Psoas muscle (tissue), 8 donors: ENCODE measurements around the gene TALDO1. TPM values are rescaled to one million over a fixed set of nuclear protein-coding genes. Genes with fewer than 3 reads are reported as not detected.

ENCODE experiments used
- ATAC-seq, 4 donors: fragments of 200-7000 bp; cut with Tn5 transposase; one replicate each; pipeline ENCODE4 v1.9.1; 2020; ENCODE audit warnings: moderate library complexity in 3 of 4, mild to moderate bottlenecking in 2 of 4
- DNase-seq, 2 donors: peaks; one replicate each; pipeline ENCODE4 v3.0.0-alpha.2; 2020
- H3K27ac ChIP-seq: fragments of 200-600 bp; one replicate; pipeline ENCODE4 v1.8.0; 2022
- H3K27me3 ChIP-seq, 3 donors: fragments of 200-600 bp in 1 of 3; one replicate each; pipeline versions ENCODE4 v1.6.1 to v1.8.0; 2013 to 2022; ENCODE audit warnings: low read length in 2 of 3, mild to moderate bottlenecking in 2 of 3, moderate library complexity in 1 of 3; ENCODE audit not compliant: insufficient read depth in 3 of 3
- H3K36me3 ChIP-seq, 2 donors: fragments of 200-600 bp in 1 of 2; one replicate each; pipeline versions ENCODE4 v1.6.1 to v1.8.0; 2013 to 2022; ENCODE audit warnings: low read depth in 1 of 2, mild to moderate bottlenecking in 1 of 2, moderate library complexity in 1 of 2; ENCODE audit not compliant: insufficient read depth in 1 of 2
- H3K4me1 ChIP-seq: fragments of 200-600 bp; one replicate; pipeline ENCODE4 v1.8.0; 2022
- H3K4me3 ChIP-seq: fragments of 200-600 bp; one replicate; pipeline ENCODE4 v1.8.0; 2022; ENCODE audit warnings: mild to moderate bottlenecking
- H3K9me3 ChIP-seq: fragments of 200-600 bp; one replicate; pipeline ENCODE4 v1.8.0; 2022
- WGBS, 3 donors: extraction: QIAGEN DNeasy Blood & Tissue Kit; methylation state at CpG; one replicate each; pipeline versions ENCODE4 v1.1.6 to v1.1.7; 2013; 5-methylcytosine and 5-hydroxymethylcytosine counted together
- intact Hi-C, 2 donors: fragments of 100-400 bp; cut with DNase I; formaldehyde crosslinking; loops; one replicate each; pipeline versions ENCODE4 v1.11.0 to v1.14.2; 2022
- polyA plus RNA-seq, 3 donors: library from polyadenylated mRNA; stranded (reverse); fragments of 200-250 nt; gene quantifications; one replicate each; pipeline ENCODE4 v1.2.3, GENCODE V29; 2013
- total RNA-seq, 4 donors: library from RNA; stranded (reverse); fragmentation: NEBNext Ultra II Directional in 2 of 4; extraction: Animal tissue kit (Norgen Biotek cat#: 25700) in 2 of 4; gene quantifications; one replicate each; pipeline versions ENCODE4 v1.2.1 to v1.2.4, GENCODE V29; 2021 to 2023
- TF ChIP-seq, protein P1 (sequence below): fragments of 200-600 bp; IDR thresholded peaks from one replicate; pipeline ENCODE4 v1.8.0; 2022; ENCODE audit warnings: antibody characterized with exemption
- donor health status: healthy with polysubstance abuse.
- donor health status: DM: no; HTN: no; CAD: no; lungs with moderate emphysema.
- donor health status: Bipolar disorder and iron deficiency.
- donor health status: healthy.
- donor health status: DM: yes; HTN: yes; CAD: no.
- donor health status: DM: no; HTN: no; CAD: no.
- donor health status: DM: no; HTN: no; CAD: no.
- donor health status: DM: yes; HTN: yes; CAD: no.

The TALDO1 gene
- total and polyA plus RNA-seq, 7 donors, result 58.7 to 140 (median 77.7) TPM

DNA sequence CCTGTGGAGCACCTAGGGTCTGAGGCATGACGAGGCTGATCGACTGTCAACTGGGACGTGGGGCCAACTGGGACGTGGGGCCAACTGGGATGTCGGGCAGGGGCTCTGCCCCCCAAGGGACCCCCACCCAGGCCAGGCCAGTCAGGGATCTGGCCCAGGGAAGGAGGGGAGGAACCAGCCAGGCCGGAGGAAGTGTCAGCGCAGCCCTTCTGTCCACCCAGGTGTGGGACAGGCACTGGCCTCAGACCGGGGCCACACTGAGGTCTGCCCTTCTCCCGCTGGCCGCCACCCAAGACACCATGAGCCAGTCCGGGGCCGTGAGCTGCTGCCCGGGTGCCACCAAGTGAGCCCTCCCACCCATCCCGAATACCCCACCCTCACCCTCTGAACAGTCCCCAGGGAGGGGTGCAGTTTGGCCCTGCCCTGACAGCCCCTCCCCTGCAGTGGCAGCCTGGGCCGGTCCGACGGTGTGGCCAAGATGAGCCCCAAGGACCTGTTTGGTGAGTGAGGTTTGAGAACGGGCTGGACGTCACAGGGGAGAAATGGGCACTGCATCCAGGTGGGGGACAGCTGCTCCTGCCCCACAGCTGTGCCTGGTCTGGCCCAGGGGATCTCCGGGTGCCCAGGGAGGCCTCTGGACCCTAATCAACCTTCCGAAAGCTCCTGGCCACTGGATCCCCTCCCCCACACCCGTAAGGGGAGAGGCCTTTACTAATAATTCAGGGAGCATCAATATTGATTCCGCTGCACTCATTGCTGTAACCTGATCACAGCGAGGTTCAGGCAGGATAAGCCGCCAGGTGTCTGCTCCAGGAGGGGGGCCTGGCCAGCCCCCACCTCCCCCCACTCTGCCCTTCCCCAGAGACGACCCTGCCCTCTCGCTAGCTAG is 37.9 kb upstream of the TALDO1 start:
- Histone ChIP-seq H3K27me3 (peaks cover 0 to 59% (median 20%) of the 10 kb centered on the region in 3 donors), H3K36me3 (no peaks in the 10 kb centered on the region), H3K27ac (no peak overlapping the region), H3K4me3 (no peak overlapping the region), H3K4me1 (peaks cover 7% of the 10 kb centered on the region), H3K9me3 (no peaks in the 10 kb centered on the region)
- intact Hi-C loops, result no loop called here
- 65 to 76% (median 75%) methylated on average over 25 to 27 of the region's 27 CpGs for WGBS, 3 donors
- no peak for ATAC-seq
- no peak for DNase-seq
- TF ChIP-seq, protein P1, sequence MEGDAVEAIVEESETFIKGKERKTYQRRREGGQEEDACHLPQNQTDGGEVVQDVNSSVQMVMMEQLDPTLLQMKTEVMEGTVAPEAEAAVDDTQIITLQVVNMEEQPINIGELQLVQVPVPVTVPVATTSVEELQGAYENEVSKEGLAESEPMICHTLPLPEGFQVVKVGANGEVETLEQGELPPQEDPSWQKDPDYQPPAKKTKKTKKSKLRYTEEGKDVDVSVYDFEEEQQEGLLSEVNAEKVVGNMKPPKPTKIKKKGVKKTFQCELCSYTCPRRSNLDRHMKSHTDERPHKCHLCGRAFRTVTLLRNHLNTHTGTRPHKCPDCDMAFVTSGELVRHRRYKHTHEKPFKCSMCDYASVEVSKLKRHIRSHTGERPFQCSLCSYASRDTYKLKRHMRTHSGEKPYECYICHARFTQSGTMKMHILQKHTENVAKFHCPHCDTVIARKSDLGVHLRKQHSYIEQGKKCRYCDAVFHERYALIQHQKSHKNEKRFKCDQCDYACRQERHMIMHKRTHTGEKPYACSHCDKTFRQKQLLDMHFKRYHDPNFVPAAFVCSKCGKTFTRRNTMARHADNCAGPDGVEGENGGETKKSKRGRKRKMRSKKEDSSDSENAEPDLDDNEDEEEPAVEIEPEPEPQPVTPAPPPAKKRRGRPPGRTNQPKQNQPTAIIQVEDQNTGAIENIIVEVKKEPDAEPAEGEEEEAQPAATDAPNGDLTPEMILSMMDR, result no peak

DNA sequence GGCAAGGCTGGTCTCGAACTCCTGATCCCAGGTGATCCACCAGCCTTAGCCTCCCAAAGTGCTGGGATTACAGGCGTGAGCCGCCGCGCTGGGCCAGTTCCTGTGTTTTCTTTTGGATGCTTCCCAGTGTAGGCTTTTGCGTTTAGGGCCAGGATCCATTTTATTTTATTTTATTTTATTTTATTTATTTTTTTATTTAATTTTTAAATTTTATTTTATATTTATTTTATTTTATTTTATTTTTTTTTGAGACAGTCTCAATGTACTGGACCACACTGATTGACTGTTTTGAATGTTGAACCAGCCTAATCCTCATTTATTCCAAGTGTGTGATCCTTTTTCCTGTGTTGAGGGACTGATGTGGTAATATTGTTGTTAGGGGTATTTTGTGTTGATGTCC is 32.8 kb upstream of the TALDO1 start:
- TF ChIP-seq, protein P1, result no peak
- ATAC-seq (no peak), DNase-seq (no peak)
- intact Hi-C loops, result no loop called here
- 96 to 99% (median 96%) methylated on average over 6 of the region's 6 CpGs for WGBS, 3 donors
- Histone ChIP-seq H3K9me3 (no peaks in the 10 kb centered on the region), H3K27me3 (peaks cover 0 to 39% (median 5%) of the 10 kb centered on the region in 3 donors), H3K27ac (no peak overlapping the region), H3K4me1 (no peaks in the 10 kb centered on the region), H3K36me3 (no peaks in the 10 kb centered on the region), H3K4me3 (no peak overlapping the region)

- intact Hi-C loops, result loop anchor here in 1 of 2 donors (5.0 kb wide), 1 partner anchor 57 kb away; no protein-coding TSS in a partner anchor
- WGBS, 3 donors, result 49 to 57% (median 54%) methylated on average over 33 to 34 of the region's 34 CpGs
- ATAC-seq (no peak), DNase-seq (no peak)
- Histone ChIP-seq H3K4me3 (no peak overlapping the region), H3K27me3 (peaks cover 0 to 62% (median 29%) of the 10 kb centered on the region in 3 donors), H3K9me3 (no peaks in the 10 kb centered on the region), H3K36me3 (no peaks in the 10 kb centered on the region), H3K27ac (no peak overlapping the region), H3K4me1 (peaks cover 5% of the 10 kb centered on the region)
- TF ChIP-seq, protein P1, result no peak
These were observed 27.8 kb upstream of the TALDO1 start for GRCh38 chr11:719214-720016.

DNA sequence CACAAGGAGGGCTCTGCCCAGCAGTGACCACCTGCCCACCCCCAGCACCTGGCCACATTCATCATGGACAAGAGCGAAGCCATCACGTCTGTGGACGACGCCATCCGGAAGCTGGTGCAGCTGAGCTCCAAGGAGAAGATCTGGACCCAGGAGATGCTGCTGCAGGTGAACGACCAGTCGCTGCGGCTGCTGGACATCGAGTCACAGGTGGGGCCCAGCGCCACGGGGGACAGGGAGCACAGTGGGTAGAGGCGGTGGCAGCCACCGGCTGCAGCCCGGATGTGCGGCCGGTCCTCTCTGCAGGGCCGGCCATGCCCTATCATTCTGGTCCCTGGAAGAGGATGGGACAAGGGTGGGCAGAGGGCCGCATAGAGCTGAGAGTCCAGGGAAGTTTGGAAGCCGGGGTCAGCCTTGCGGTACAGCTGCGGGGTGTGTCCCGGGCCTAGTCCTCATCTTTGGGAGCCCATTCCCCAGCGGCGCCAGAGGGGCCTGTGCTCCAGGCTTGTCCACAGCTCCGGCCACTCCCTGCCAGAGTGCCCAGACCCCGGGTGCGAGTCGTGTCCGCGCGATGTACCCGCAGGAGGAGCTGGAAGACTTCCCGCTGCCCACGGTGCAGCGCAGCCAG is 27.1 kb upstream of the TALDO1 start:
- Histone ChIP-seq H3K4me1 (peaks cover 5% of the 10 kb centered on the region), H3K36me3 (no peaks in the 10 kb centered on the region), H3K27ac (no peak overlapping the region), H3K27me3 (peaks cover 0 to 62% (median 33%) of the 10 kb centered on the region in 3 donors), H3K4me3 (peak overlapping the region; percentile 38), H3K9me3 (no peaks in the 10 kb centered on the region)
- no peak for DNase-seq
- WGBS, 3 donors, result 38 to 45% (median 42%) methylated on average over 31 to 35 of the region's 35 CpGs
- intact Hi-C loops, result loop anchor here in 1 of 2 donors (5.0 kb wide), 1 partner anchor 58 kb away; no protein-coding TSS in a partner anchor
- ATAC-seq, result peak in 1 of 4 donors; percentile 5
- TF ChIP-seq, protein P1, result no peak
